ENCODE results near the gene MCF2L2.

The MCF2L2 gene

DNA sequence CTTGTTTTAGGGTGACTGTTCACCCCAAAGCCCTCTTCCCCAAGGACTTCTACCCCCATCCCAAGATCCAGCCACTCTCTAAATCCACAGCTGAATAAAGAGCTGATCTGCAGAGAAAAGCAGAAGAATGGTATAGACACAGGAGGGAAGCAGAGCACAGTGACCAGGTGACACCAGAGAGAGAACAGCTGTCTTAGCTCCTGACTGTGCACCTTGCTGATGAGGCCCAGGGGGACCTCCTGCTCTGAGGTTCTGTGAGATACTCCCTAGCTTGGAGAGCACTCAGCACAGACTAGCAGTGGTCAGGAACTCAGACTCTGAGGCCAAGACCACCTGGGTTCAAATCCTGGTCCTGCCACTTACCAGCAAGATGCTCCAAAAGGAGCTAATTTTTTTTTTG lies 17.7 kb downstream of the MCF2L2 start:
- H3K4me3 ChIP-seq (ENCODE audit: low read length), result no peak overlapping the region
- no peak for DNase-seq (ENCODE audit: low read depth)
- TF ChIP-seq, protein P1, sequence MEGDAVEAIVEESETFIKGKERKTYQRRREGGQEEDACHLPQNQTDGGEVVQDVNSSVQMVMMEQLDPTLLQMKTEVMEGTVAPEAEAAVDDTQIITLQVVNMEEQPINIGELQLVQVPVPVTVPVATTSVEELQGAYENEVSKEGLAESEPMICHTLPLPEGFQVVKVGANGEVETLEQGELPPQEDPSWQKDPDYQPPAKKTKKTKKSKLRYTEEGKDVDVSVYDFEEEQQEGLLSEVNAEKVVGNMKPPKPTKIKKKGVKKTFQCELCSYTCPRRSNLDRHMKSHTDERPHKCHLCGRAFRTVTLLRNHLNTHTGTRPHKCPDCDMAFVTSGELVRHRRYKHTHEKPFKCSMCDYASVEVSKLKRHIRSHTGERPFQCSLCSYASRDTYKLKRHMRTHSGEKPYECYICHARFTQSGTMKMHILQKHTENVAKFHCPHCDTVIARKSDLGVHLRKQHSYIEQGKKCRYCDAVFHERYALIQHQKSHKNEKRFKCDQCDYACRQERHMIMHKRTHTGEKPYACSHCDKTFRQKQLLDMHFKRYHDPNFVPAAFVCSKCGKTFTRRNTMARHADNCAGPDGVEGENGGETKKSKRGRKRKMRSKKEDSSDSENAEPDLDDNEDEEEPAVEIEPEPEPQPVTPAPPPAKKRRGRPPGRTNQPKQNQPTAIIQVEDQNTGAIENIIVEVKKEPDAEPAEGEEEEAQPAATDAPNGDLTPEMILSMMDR (conservative IDR thresholded peaks at IDR 0.05; ENCODE audit: low read depth, low read length), result no peak

DNA sequence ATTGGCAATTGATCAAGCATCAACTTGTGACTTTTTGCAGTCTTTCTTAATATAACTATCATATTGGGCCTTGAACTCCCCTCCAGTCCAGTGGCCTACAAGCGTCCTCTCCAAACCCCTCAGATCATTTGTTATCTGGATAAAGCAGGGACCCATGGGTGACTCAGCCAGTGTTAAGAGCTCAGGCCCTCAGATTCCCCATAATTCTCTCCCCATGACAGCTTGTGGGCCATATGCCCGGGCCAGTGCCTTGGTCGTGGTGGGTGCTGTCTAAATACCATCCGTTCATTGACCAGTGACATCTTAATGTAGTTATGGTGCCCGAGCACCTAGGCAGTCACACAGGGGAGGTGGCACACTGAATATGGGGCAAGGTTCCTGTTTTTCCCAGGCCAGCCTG lies 18.1 kb downstream of the MCF2L2 start:
- no peak for DNase-seq (ENCODE audit: low read depth)
- H3K4me3 ChIP-seq (ENCODE audit: low read length), result no peak overlapping the region
- TF ChIP-seq, protein P1 (conservative IDR thresholded peaks at IDR 0.05; ENCODE audit: low read depth, low read length), result no peak

DNA sequence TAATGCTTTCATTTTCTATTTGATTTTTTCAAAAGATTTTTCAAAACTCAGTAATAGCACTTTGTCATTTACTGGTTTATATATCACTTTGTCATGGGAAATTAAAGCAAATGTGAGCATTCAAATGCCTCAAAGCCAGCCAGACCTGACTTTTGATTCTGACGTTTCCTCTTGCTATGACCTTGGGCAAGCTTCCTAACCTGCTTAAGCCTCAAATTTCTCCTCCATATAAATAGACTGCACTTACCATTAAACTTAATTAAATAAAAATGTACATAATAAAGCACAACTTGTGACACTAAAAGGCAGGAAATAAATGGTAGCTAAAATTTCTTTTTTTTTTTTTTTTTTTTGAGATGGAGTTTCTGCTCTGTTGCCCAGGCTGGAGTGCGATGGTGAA lies 19.2 kb downstream of the MCF2L2 start:
- TF ChIP-seq, protein P1 (conservative IDR thresholded peaks at IDR 0.05; ENCODE audit: low read depth, low read length), result no peak
- H3K4me3 ChIP-seq (ENCODE audit: low read length), result no peak overlapping the region

GRCh38 chr3:183401678-183402077 lies 26.7 kb downstream of the MCF2L2 start:
- no peak overlapping the region for H3K4me3 ChIP-seq (ENCODE audit: low read length)
- no peak for DNase-seq (ENCODE audit: low read depth)
- TF ChIP-seq, protein P1 (conservative IDR thresholded peaks at IDR 0.05; ENCODE audit: low read depth, low read length), result no peak

More for the DNA sequence above, 19.2 kb downstream of the MCF2L2 start:
- DNase-seq (ENCODE audit: low read depth), result no peak

DNA sequence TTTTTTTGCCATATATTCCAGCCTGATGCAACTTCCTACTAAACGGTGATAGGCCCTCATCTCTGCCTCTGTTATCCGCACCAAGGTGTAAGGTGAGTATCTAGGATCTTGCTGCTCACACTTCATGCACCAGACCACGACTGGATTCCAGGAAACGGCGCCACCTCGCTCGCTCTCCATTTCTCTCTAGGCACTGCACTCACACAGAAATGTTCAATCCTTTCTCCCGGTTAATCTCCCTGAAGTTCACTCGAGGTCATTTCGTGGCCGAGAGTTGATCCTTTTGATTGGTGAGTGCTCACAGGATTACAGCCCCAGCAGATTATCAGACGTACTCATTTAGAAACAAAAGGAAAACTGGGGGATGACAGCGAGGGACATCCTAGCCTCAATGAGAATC lies 28.1 kb downstream of the MCF2L2 start:
- peak overlapping the region; percentile 7 for H3K4me3 ChIP-seq (ENCODE audit: low read length)
- peak; percentile 77 for DNase-seq (ENCODE audit: low read depth)
- TF ChIP-seq, protein P1 (conservative IDR thresholded peaks at IDR 0.05; ENCODE audit: low read depth, low read length), result peak; percentile 13

DNA sequence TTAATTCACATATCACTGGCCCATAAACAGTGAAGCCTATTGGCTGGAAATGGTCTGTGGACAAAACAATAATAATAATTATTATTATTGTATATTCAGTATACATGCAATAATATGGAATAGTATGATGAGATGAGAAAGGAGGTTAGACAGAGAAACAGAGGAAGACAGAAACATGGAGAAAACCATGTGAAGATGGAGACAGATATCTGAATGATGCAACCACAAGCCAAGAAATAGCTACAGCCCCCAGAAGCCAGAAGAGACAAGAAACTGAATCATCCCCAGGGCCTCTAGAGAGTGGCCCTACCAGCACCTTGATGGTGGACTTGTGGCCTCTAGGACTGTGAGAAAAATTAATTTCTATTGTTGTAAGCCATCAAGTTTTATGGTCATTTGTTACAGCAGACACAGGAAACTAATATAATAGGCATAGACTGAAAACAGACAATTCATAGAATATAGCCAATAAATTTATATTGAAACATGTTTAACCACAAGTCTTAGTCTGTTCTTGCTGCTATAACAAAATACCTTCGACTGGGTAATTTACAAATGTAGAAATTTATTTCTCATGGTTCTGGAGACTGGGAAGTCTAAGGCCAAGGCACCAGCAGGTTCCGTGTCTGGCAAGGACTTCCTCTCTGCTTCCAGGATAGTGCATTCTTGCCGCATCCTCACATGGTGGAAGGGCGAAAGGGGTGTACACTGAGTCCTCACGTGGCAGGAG lies 31.6 kb downstream of the MCF2L2 start:
- no peak for DNase-seq (ENCODE audit: low read depth)
- H3K4me3 ChIP-seq (ENCODE audit: low read length), result no peak overlapping the region
- TF ChIP-seq, protein P1 (conservative IDR thresholded peaks at IDR 0.05; ENCODE audit: low read depth, low read length), result no peak

DNA sequence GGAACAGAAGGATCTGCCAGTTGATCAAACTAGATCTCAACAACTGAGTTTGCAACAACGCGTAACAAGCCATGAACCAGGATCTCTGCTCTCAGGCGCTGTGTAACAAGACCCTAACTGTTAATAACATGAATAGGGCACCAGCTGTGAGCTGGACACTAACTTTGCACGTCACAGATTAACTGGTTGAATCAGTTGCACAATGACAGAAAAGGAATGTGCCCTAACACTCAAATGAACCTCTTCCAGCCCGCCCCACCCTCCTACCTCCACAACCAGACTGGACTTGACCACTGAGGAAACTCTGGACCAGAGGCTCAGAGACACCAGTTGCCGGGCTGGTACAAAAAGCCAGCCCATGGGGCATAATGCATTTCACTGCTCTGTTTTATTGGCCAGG lies 34.3 kb downstream of the MCF2L2 start:
- H3K4me3 ChIP-seq (ENCODE audit: low read length), result no peak overlapping the region
- no peak for DNase-seq (ENCODE audit: low read depth)
- TF ChIP-seq, protein P1 (conservative IDR thresholded peaks at IDR 0.05; ENCODE audit: low read depth, low read length), result no peak
